ENCODE data around the gene TBX2. TPM values are rescaled to one million over a fixed set of nuclear protein-coding genes. Genes with fewer than 3 reads are reported as not detected.

The TBX2 gene
- total RNA-seq, 2 experiments from 2014 or later, result not detected

GRCh38 chr17:61376931-61377838, 22.5 kb upstream of the TBX2 start:
- H3K4me1 Mint-ChIP-seq (ENCODE audit: low read depth), result no peaks in the 10 kb centered on the region
- no peak overlapping the region for H3K27ac Mint-ChIP-seq
- no peaks in the 10 kb centered on the region for H3K9me3 Mint-ChIP-seq
- DNase-seq, result no peak
- no peaks in the 10 kb centered on the region for H3K36me3 Mint-ChIP-seq (ENCODE audit: low read depth)
- no peak overlapping the region for H3K4me3 Mint-ChIP-seq
- CTCF ChIA-PET, result no interaction called here
- no peaks in the 10 kb centered on the region for H3K27me3 Mint-ChIP-seq (ENCODE audit: low read depth)
- intact Hi-C loops (cut with micrococcal nuclease), result no loop called here

GRCh38 chr17:61378658-61379456, 20.8 kb upstream of the TBX2 start:
- H3K4me1 Mint-ChIP-seq (ENCODE audit: low read depth), result no peaks in the 10 kb centered on the region
- intact Hi-C loops (cut with micrococcal nuclease), result no loop called here
- no peak overlapping the region for H3K27ac Mint-ChIP-seq
- DNase-seq, result no peak
- no peaks in the 10 kb centered on the region for H3K36me3 Mint-ChIP-seq (ENCODE audit: low read depth)
- no peaks in the 10 kb centered on the region for H3K9me3 Mint-ChIP-seq
- H3K27me3 Mint-ChIP-seq (ENCODE audit: low read depth), result no peaks in the 10 kb centered on the region
- CTCF ChIA-PET, result no interaction called here
- no peak overlapping the region for H3K4me3 Mint-ChIP-seq

- H3K4me1 Mint-ChIP-seq (ENCODE audit: low read depth), result no peaks in the 10 kb centered on the region
- CTCF ChIA-PET, result no interaction called here
- H3K27me3 Mint-ChIP-seq (ENCODE audit: low read depth), result no peaks in the 10 kb centered on the region
- no peak overlapping the region for H3K27ac Mint-ChIP-seq
- no peak overlapping the region for H3K4me3 Mint-ChIP-seq
- H3K36me3 Mint-ChIP-seq (ENCODE audit: low read depth), result no peaks in the 10 kb centered on the region
- intact Hi-C loops (cut with micrococcal nuclease), result no loop called here
- DNase-seq, result no peak
- H3K9me3 Mint-ChIP-seq, result no peaks in the 10 kb centered on the region
These were observed 20.0 kb upstream of the TBX2 start for GRCh38 chr17:61379457-61380216.

DNA sequence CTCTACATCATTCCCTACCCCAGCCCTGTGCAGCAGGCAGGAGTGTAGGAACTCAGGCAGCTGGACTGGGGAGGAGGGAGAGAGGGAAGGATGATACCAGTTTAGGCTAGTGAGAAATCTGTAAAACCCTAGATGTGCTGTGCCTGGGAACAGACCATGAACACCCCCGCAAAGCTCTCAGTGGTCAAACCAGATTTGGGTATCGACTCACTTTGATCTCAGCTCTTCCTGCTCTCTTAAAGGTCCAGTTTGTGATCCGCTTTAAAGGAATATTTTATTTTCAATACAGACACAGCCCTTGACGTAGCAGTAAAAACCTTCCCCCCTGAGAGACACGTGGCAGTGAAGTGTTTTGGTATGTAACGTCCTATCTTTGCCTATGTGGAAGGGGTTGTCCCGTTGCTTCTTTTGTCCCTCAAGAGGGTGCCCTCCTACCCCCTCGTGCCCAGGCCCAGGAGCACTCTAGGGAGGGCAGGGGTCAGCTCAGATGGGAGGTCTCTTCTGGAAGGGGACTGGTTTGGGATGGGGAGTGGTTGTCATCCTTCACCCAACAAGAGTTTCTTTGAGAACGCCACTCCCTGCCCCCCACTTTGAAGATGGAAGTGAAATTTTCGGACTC, 19.3 kb upstream of the TBX2 start:
- no peak overlapping the region for H3K4me3 Mint-ChIP-seq

GRCh38 chr17:61380836-61381525, 18.7 kb upstream of the TBX2 start:
- no peak overlapping the region for H3K27ac Mint-ChIP-seq
- no peaks in the 10 kb centered on the region for H3K27me3 Mint-ChIP-seq (ENCODE audit: low read depth)
- no peaks in the 10 kb centered on the region for H3K36me3 Mint-ChIP-seq (ENCODE audit: low read depth)
- H3K4me1 Mint-ChIP-seq (ENCODE audit: low read depth), result no peaks in the 10 kb centered on the region
- CTCF ChIA-PET, result interaction anchor here (1.0 to 1.5 kb wide), 2 partner anchors 14 to 26 kb away, joined by 3 read pairs; no protein-coding TSS in a partner anchor
- DNase-seq, result no peak
- H3K9me3 Mint-ChIP-seq, result no peaks in the 10 kb centered on the region
- H3K4me3 Mint-ChIP-seq, result no peak overlapping the region
- intact Hi-C loops (cut with micrococcal nuclease), result no loop called here

More for the DNA sequence above, 19.3 kb upstream of the TBX2 start:
- CTCF ChIA-PET, result no interaction called here
- intact Hi-C loops (cut with micrococcal nuclease), result no loop called here
- H3K27ac Mint-ChIP-seq, result no peak overlapping the region
- H3K9me3 Mint-ChIP-seq, result no peaks in the 10 kb centered on the region
- H3K4me1 Mint-ChIP-seq (ENCODE audit: low read depth), result no peaks in the 10 kb centered on the region
- no peaks in the 10 kb centered on the region for H3K36me3 Mint-ChIP-seq (ENCODE audit: low read depth)
- no peaks in the 10 kb centered on the region for H3K27me3 Mint-ChIP-seq (ENCODE audit: low read depth)
- no peak for DNase-seq

DNA sequence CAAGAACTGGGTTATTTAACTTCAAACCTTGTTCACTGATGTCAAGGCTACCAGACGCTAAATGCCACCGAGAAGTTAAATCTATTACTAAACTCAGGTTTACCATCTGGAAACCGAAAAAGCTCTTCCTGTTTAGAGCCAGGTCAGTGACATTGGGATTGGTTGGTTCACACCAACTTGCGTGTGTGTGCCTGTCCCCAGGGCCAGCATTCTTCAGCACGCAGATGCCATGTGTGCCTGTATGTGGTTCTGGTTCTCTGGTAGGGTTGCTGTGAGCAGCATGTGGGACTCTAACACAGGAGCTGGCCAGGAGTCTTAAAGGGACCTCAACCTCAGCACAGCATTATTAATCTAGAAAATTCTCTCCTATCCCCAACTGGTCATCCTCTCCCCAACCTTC, 18.1 kb upstream of the TBX2 start:
- H3K27me3 Mint-ChIP-seq (ENCODE audit: low read depth), result no peaks in the 10 kb centered on the region
- H3K4me3 Mint-ChIP-seq, result no peak overlapping the region
- H3K36me3 Mint-ChIP-seq (ENCODE audit: low read depth), result no peaks in the 10 kb centered on the region
- intact Hi-C loops (cut with micrococcal nuclease), result no loop called here
- CTCF ChIA-PET, result interaction anchor here (1.0 to 1.5 kb wide), 2 partner anchors 13 to 27 kb away, joined by 3 read pairs; no protein-coding TSS in a partner anchor
- no peaks in the 10 kb centered on the region for H3K9me3 Mint-ChIP-seq
- DNase-seq, result no peak
- H3K4me1 Mint-ChIP-seq (ENCODE audit: low read depth), result no peaks in the 10 kb centered on the region
- H3K27ac Mint-ChIP-seq, result no peak overlapping the region

- Mint-ChIP-seq H3K9me3 (no peaks in the 10 kb centered on the region), H3K36me3 (ENCODE audit: low read depth) (no peaks in the 10 kb centered on the region), H3K27me3 (ENCODE audit: low read depth) (no peaks in the 10 kb centered on the region), H3K4me1 (ENCODE audit: low read depth) (no peaks in the 10 kb centered on the region), H3K27ac (no peak overlapping the region), H3K4me3 (no peak overlapping the region)
- intact Hi-C loops (cut with micrococcal nuclease), result no loop called here
- no peak for DNase-seq
- CTCF ChIA-PET, result no interaction called here
These were observed 16.6 kb upstream of the TBX2 start for GRCh38 chr17:61382796-61383688.

DNA sequence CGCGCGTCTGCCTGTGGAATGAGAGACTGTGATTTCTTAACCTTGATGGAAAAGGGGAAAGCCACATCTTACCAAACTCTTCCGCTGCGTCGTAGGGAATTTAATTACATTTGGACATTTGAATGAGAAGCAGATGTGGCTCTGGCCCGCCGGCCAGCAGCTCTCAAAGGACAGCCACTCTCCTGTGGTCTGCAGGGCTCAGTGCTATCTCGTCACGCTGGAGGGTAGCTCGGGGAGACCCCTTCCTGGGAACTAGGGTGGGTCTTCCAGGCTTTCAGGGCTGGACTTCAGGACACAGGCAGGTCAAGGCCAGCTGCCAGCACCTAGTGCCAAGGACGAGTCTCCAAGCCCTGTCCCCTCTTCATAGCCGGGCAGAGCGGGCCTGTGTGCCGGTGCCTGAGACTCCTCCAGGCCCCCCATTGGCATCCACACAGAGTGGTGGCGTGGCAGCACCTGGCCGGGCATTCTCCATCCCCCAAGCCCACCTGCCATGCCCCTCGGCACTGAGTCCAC, 15.9 kb upstream of the TBX2 start:
- no peak overlapping the region for H3K4me3 Mint-ChIP-seq
- no peaks in the 10 kb centered on the region for H3K27me3 Mint-ChIP-seq (ENCODE audit: low read depth)
- CTCF ChIA-PET, result no interaction called here
- no peak for DNase-seq
- H3K9me3 Mint-ChIP-seq, result no peaks in the 10 kb centered on the region
- no peaks in the 10 kb centered on the region for H3K36me3 Mint-ChIP-seq (ENCODE audit: low read depth)
- no peak overlapping the region for H3K27ac Mint-ChIP-seq
- no peaks in the 10 kb centered on the region for H3K4me1 Mint-ChIP-seq (ENCODE audit: low read depth)
- intact Hi-C loops (cut with micrococcal nuclease), result no loop called here

DNA sequence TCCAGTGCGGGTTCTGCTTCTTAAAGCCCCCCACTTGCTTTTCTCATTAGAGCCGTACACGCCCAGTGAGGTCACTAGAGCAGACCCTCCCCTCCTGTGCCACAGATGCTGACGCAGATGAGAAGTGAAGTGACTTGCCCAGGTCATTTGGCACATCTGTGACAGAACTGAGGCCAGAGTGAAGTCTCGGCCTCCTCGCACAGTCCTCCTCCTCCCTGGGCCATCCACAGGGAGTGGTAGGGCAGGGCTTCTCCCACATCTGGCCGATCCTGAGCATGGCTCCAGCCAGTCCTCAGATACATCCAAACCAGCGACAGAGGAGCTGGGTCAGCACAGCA, 15.3 kb upstream of the TBX2 start:
- Mint-ChIP-seq H3K9me3 (no peaks in the 10 kb centered on the region), H3K27ac (no peak overlapping the region), H3K27me3 (ENCODE audit: low read depth) (peaks cover 5% of the 10 kb centered on the region), H3K4me3 (no peak overlapping the region), H3K4me1 (ENCODE audit: low read depth) (peaks cover 3% of the 10 kb centered on the region), H3K36me3 (ENCODE audit: low read depth) (no peaks in the 10 kb centered on the region)
- CTCF ChIA-PET, result no interaction called here
- DNase-seq, result no peak
- intact Hi-C loops (cut with micrococcal nuclease), result no loop called here

- CTCF ChIA-PET, result interaction anchor here (0.6 kb wide), 1 partner anchor 640 kb away, joined by 3 read pairs; no protein-coding TSS in a partner anchor
- Mint-ChIP-seq H3K9me3 (no peaks in the 10 kb centered on the region), H3K27me3 (ENCODE audit: low read depth) (peaks cover 5% of the 10 kb centered on the region), H3K4me3 (no peak overlapping the region), H3K27ac (no peak overlapping the region), H3K36me3 (ENCODE audit: low read depth) (no peaks in the 10 kb centered on the region), H3K4me1 (ENCODE audit: low read depth) (peaks cover 4% of the 10 kb centered on the region)
- no peak for DNase-seq
- intact Hi-C loops (cut with micrococcal nuclease), result no loop called here
These were observed 14.7 kb upstream of the TBX2 start for GRCh38 chr17:61384692-61385576.
